Measurements from ENCODE around the gene E4F1.

DNA sequence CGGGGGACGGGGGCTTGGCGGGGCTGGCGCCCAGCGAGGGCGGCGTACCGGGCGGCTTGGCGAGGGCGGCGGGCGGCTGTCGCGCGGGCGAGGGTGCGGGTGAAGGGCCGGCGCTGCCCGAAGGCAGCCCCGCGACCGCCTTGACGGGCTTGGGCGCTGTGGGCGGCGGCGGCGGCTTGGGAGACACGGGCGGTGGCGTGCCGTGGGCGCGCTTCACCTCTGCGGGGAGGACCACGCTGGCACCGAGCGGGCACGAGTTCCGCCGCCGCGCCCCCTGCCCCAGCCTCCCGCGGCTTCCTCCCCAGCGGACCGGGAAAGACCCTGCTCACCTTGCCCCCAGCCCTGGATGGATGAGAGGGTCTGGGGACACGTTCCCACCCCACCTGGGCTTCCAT, 44.3 kb upstream of the E4F1 start:
- no peak for TF ChIP-seq POLR2A (IDR thresholded peaks at IDR 0.05)
- TF ChIP-seq, protein P1, sequence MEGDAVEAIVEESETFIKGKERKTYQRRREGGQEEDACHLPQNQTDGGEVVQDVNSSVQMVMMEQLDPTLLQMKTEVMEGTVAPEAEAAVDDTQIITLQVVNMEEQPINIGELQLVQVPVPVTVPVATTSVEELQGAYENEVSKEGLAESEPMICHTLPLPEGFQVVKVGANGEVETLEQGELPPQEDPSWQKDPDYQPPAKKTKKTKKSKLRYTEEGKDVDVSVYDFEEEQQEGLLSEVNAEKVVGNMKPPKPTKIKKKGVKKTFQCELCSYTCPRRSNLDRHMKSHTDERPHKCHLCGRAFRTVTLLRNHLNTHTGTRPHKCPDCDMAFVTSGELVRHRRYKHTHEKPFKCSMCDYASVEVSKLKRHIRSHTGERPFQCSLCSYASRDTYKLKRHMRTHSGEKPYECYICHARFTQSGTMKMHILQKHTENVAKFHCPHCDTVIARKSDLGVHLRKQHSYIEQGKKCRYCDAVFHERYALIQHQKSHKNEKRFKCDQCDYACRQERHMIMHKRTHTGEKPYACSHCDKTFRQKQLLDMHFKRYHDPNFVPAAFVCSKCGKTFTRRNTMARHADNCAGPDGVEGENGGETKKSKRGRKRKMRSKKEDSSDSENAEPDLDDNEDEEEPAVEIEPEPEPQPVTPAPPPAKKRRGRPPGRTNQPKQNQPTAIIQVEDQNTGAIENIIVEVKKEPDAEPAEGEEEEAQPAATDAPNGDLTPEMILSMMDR (IDR thresholded peaks at IDR 0.05) = no peak
